Activated CD8-positive, alpha-beta T cell treated with anti-CD3 and anti-CD28 coated beads for 36 hours (primary cell): ENCODE measurements around the gene PDE3B. TPM values are rescaled to one million over a fixed set of nuclear protein-coding genes. Genes with fewer than 3 reads are reported as not detected.

Source experiments
- ATAC-seq: fragments of 200-7000 bp; cut with Tn5 transposase; one replicate; pipeline ENCODE4 v1.10.0; 2021; ENCODE audit warnings: mild to moderate bottlenecking, moderate library complexity
- CTCF ChIA-PET: fragments of 350-600 bp; sonication (Branson Sonifier 250); formaldehyde crosslinking; loops from one replicate; lab custom pipeline; 2021; ENCODE audit warnings: antibody characterized with exemption; lab: Charles Lee
- POLR2A ChIA-PET: fragments of 350-600 bp; sonication (Branson Sonifier 250); formaldehyde crosslinking; loops from one replicate; lab custom pipeline; 2021; ENCODE audit warnings: antibody characterized with exemption; lab: Charles Lee
- DNase-seq: peaks from one replicate; pipeline ENCODE4 v3.0.0-alpha.2; 2020
- H3K27ac Mint-ChIP-seq: one replicate; pipeline ENCODE4 v1.8.0; 2021; ENCODE audit warnings: mild to moderate bottlenecking, mixed read lengths
- H3K27me3 Mint-ChIP-seq: one replicate; pipeline ENCODE4 v1.8.0; 2021; ENCODE audit warnings: mixed read lengths
- H3K36me3 Mint-ChIP-seq: one replicate; pipeline ENCODE4 v1.8.0; 2021; ENCODE audit warnings: low read depth, mixed read lengths
- H3K4me1 Mint-ChIP-seq: one replicate; pipeline ENCODE4 v1.8.0; 2021; ENCODE audit warnings: low read depth, mixed read lengths
- H3K4me3 Mint-ChIP-seq: one replicate; pipeline ENCODE4 v1.8.0; 2021; ENCODE audit warnings: mild to moderate bottlenecking, moderate library complexity, mixed read lengths
- H3K9me3 Mint-ChIP-seq: one replicate; pipeline ENCODE4 v1.8.0; 2021; ENCODE audit warnings: mixed read lengths
- intact Hi-C: fragments of 100-400 bp; cut with micrococcal nuclease; formaldehyde crosslinking; loops from one replicate; pipeline ENCODE4 v1.10.0; 2022
- total RNA-seq, 2 experiments: library from RNA; stranded (reverse); gene quantifications; one replicate each; pipeline ENCODE4 v1.2.3, GENCODE V29; 2021
- TF ChIP-seq, protein P1 (sequence below): fragments of 200-600 bp; IDR thresholded peaks from one replicate; pipeline ENCODE4 v1.8.0; 2022; ENCODE audit warnings: antibody characterized with exemption, mild to moderate bottlenecking

PDE3B gene
- total RNA-seq, 2 experiments from 2014 or later, result 42.3 to 43.1 TPM

- no peaks in the 10 kb centered on the region for H3K27me3 Mint-ChIP-seq
- H3K27ac Mint-ChIP-seq, result no peak overlapping the region
- no peaks in the 10 kb centered on the region for H3K9me3 Mint-ChIP-seq
- no peak overlapping the region for H3K4me3 Mint-ChIP-seq
- TF ChIP-seq, protein P1, sequence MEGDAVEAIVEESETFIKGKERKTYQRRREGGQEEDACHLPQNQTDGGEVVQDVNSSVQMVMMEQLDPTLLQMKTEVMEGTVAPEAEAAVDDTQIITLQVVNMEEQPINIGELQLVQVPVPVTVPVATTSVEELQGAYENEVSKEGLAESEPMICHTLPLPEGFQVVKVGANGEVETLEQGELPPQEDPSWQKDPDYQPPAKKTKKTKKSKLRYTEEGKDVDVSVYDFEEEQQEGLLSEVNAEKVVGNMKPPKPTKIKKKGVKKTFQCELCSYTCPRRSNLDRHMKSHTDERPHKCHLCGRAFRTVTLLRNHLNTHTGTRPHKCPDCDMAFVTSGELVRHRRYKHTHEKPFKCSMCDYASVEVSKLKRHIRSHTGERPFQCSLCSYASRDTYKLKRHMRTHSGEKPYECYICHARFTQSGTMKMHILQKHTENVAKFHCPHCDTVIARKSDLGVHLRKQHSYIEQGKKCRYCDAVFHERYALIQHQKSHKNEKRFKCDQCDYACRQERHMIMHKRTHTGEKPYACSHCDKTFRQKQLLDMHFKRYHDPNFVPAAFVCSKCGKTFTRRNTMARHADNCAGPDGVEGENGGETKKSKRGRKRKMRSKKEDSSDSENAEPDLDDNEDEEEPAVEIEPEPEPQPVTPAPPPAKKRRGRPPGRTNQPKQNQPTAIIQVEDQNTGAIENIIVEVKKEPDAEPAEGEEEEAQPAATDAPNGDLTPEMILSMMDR, result no peak
- intact Hi-C loops, result no loop called here
- ATAC-seq, result no peak
- H3K4me1 Mint-ChIP-seq, result peaks cover 74% of the 10 kb centered on the region
- ChIA-PET CTCF (no interaction called here), POLR2A (interaction anchor here (0.8 to 0.9 kb wide), 2 partner anchors 18 to 25 kb away, joined by 3 read pairs; no protein-coding TSS in a partner anchor)
- H3K36me3 Mint-ChIP-seq, result peaks cover 61% of the 10 kb centered on the region
- DNase-seq, result no peak
These were observed 23.7 kb upstream of the PDE3B start for GRCh38 chr11:14619603-14620531.

DNA sequence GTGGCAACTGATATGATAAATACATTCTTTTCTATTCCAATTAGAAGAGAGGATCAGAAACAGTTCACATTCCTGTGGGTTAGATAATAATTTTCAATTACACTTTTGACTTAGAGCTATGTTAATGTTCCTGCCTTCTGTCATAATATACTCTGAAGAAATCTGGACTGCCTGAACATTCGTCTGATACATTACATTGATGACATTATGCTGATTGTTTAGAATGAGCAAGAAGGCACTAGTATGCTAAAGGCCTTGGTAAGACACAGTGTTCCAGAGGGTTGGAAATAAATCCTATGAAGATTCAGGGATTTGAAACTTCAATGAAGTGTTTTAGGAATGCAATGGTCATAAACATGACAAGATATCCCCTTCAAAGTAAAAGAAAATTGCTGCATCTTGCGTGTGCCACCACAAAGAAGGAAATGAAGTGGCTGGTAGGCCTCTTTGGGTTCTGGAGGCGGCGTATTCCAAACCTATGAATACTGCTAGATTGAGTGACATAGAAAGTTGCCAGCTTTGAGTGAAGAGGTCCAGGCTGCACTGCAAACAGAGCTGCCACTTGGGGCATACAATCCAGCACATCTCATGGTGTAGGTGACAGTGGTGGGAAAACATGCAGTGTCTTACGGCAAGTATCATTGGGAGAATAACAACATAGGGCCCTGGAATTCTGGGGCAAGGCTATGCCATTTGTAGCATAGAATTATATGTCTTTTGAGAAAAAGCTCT, 21.2 kb upstream of the PDE3B start:
- intact Hi-C loops, result no loop called here
- Mint-ChIP-seq H3K27me3 (no peaks in the 10 kb centered on the region), H3K4me1 (peaks cover 75% of the 10 kb centered on the region), H3K36me3 (peaks cover 68% of the 10 kb centered on the region), H3K27ac (peak overlapping the region; percentile 27), H3K9me3 (peaks cover 1% of the 10 kb centered on the region), H3K4me3 (no peak overlapping the region)
- ChIA-PET CTCF (interaction anchor here (0.6 to 3.6 kb wide), 4 partner anchors 13 to 285 kb away, joined by 3 to 13 read pairs (median 7); no protein-coding TSS in a partner anchor), POLR2A (interaction anchor here (0.7 to 1.2 kb wide), 2 partner anchors 14 to 40 kb away, joined by 3 to 4 read pairs; no protein-coding TSS in a partner anchor)
- ATAC-seq (peak; percentile 55), DNase-seq (peak; percentile 11)
- TF ChIP-seq, protein P1, result no peak

DNA sequence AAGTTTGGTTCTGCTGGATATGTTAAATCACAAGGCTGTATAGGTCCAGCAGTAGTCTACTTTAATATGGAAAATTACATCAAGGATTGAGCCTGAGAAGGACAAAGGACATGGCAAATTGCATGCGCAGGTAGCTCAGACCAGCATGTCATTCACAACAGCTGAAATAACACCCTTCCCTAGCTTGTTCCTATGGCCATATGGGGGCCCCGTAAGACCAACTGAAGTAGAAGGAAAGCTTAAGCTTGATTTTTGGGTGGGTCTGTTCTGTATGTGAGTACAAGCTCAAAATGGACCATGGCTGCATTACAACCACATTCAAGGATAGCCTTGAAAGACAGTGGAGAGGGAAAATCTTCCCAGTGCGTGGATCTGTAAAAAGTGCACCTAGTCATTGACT, 20.6 kb upstream of the PDE3B start:
- H3K4me3 Mint-ChIP-seq, result no peak overlapping the region
- DNase-seq, result peak; percentile 12
- ChIA-PET CTCF (interaction anchor here (0.6 to 3.6 kb wide), 4 partner anchors 12 to 285 kb away, joined by 3 to 13 read pairs (median 7); no protein-coding TSS in a partner anchor), POLR2A (interaction anchor here (1.2 kb wide), 1 partner anchor 40 kb away, joined by 4 read pairs; no protein-coding TSS in a partner anchor)
- no peaks in the 10 kb centered on the region for H3K27me3 Mint-ChIP-seq
- H3K9me3 Mint-ChIP-seq, result peaks cover 1% of the 10 kb centered on the region
- peaks cover 65% of the 10 kb centered on the region for H3K36me3 Mint-ChIP-seq
- TF ChIP-seq, protein P1, result no peak
- ATAC-seq, result no peak
- peaks cover 75% of the 10 kb centered on the region for H3K4me1 Mint-ChIP-seq
- intact Hi-C loops, result no loop called here
- no peak overlapping the region for H3K27ac Mint-ChIP-seq

DNA sequence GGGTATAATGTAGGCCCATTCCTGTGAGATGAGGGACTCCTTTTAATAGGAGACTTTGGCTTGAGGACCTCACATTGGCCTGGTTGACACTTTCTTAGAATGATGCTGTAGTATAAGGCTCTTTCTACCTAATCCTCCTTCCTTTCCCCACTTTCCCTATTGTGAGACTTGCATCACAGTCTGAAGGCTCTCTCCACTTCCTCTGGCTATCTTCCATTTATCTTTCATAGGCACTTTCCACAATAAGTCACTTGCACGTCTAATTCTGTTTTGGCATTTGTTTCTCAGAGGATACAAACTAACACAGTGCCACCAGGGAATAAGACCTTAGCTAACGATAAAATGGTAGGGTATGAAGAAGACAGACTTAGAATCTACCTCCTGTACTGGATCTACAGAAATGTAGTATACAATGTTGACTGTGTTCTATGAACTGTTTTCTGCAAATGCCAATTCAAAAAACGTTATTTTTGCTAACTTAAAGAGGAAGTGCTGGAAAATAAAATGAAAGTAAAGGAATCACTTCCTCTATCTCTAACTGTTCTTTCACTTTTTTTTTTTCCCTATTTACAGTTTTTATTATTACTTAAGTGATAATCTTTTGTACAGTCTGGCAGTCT, 17.9 kb upstream of the PDE3B start:
- ChIA-PET CTCF (interaction anchor here (1.1 kb wide), 1 partner anchor 282 kb away, joined by 3 read pairs; no protein-coding TSS in a partner anchor), POLR2A (interaction anchor here (1.1 to 1.3 kb wide), 2 partner anchors 11 to 19 kb away, joined by 3 to 5 read pairs; no protein-coding TSS in a partner anchor)
- ATAC-seq, result no peak
- Mint-ChIP-seq H3K36me3 (peaks cover 57% of the 10 kb centered on the region), H3K4me3 (no peak overlapping the region), H3K27me3 (no peaks in the 10 kb centered on the region), H3K4me1 (peaks cover 61% of the 10 kb centered on the region), H3K27ac (no peak overlapping the region), H3K9me3 (peaks cover 1% of the 10 kb centered on the region)
- TF ChIP-seq, protein P1, result no peak
- intact Hi-C loops, result no loop called here
- no peak for DNase-seq
